C4-2B (cell line): ENCODE results near the gene QKI.

Experiments used
- ZFX ChIP-seq: fragments of 450-650 bp; IDR thresholded peaks from 2 replicates; pipeline ENCODE4 v1.6.1; 2017
- TF ChIP-seq, protein P1 (sequence below): fragments of 450-650 bp; conservative IDR thresholded peaks from 2 replicates; pipeline ENCODE4 v1.5.1; 2017; ENCODE audit warnings: mild to moderate bottlenecking

DNA sequence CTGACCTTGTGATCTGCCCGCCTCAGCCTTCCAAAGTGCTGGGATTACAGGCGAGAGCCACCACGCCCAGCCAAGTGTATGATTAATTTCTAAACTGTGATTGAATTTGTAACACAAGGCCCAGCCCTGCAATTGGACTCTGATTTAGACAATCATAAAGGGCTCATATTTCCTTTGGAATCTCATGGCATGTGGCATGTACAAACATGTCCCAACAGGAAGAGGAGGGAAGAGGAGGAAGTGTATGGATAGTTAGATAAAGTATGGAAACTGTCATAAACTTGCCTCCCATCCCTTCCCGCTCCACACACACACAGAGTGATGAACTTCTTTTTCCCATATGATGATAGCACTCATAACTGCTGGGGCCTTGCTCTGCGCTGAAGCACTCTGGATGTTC, 27.2 kb upstream of the QKI start:
- TF ChIP-seq, protein P1, sequence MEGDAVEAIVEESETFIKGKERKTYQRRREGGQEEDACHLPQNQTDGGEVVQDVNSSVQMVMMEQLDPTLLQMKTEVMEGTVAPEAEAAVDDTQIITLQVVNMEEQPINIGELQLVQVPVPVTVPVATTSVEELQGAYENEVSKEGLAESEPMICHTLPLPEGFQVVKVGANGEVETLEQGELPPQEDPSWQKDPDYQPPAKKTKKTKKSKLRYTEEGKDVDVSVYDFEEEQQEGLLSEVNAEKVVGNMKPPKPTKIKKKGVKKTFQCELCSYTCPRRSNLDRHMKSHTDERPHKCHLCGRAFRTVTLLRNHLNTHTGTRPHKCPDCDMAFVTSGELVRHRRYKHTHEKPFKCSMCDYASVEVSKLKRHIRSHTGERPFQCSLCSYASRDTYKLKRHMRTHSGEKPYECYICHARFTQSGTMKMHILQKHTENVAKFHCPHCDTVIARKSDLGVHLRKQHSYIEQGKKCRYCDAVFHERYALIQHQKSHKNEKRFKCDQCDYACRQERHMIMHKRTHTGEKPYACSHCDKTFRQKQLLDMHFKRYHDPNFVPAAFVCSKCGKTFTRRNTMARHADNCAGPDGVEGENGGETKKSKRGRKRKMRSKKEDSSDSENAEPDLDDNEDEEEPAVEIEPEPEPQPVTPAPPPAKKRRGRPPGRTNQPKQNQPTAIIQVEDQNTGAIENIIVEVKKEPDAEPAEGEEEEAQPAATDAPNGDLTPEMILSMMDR: no peak
- TF ChIP-seq ZFX: no peak
